KOPT-K1 (cell line): ENCODE results near the gene ORAI1.
"Not testable (repeated sequence)": the region's sequence is repeated elsewhere in the genome, so short reads cannot be mapped to it uniquely, and the experiment has no call there.

Experiments used
- H3K27ac ChIP-seq: fragments of 200-600 bp; sonication (generic); 2 replicates; pipeline ENCODE4 v1.5.1; 2016; ENCODE audit warnings: antibody characterized with exemption, mild to moderate bottlenecking, low read depth, low read length; ENCODE audit not compliant: poor library complexity, severe bottlenecking
- H3K36me3 ChIP-seq: fragments of 200-600 bp; sonication (generic); 2 replicates; pipeline ENCODE4 v1.5.1; 2017; ENCODE audit warnings: antibody characterized with exemption, mild to moderate bottlenecking, low read length, moderate library complexity; ENCODE audit not compliant: insufficient read depth
- H3K9me3 ChIP-seq: fragments of 200-600 bp; sonication (generic); 2 replicates; pipeline ENCODE4 v1.5.1; 2017; ENCODE audit warnings: antibody characterized with exemption, low read length, mild to moderate bottlenecking; ENCODE audit not compliant: insufficient read depth, poor library complexity, severe bottlenecking

Gene ORAI1

DNA sequence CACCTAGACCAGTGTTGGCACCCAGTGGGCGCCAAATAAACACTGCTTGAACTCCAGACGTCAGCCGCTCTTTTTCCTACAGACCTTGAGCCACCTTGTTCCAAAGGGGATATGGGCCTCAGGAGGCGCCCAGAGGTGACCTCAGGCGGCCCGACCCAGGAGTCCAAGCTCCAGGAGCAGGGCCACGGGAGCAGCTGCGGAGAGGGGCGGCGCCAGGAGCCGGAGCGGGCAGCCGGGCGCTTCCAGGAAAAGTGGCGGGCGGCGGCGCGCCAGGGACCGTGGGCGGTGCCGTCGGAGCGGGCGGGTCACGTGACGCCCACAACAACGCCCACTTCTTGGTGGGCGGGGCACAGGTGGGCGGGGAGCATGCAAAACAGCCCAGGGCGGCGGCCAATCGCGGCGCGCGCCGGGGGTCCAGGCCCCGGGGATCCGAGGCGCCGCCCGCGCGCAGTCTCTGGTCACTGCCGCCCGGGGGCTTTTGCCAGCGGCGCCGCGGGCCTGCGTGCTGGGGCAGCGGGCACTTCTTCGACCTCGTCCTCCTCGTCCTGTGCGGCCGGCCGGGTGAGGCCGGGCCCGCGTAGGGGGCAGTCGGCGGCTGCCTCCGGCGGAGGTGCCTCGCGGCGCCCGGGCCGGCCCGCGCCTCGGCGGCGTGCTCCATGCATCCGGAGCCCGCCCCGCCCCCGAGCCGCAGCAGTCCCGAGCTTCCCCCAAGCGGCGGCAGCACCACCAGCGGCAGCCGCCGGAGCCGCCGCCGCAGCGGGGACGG lies at the start of gene ORAI1:
Gene ORAI1 (plus strand): TSS at position 444 of the 766 bp plus-strand sequence.
- peak within 1 kb of the TSS; percentile 96 for H3K27ac ChIP-seq
- H3K36me3 ChIP-seq = peaks cover 12% of the 10 kb centered on the region
- no peaks in the 10 kb centered on the region for H3K9me3 ChIP-seq

DNA sequence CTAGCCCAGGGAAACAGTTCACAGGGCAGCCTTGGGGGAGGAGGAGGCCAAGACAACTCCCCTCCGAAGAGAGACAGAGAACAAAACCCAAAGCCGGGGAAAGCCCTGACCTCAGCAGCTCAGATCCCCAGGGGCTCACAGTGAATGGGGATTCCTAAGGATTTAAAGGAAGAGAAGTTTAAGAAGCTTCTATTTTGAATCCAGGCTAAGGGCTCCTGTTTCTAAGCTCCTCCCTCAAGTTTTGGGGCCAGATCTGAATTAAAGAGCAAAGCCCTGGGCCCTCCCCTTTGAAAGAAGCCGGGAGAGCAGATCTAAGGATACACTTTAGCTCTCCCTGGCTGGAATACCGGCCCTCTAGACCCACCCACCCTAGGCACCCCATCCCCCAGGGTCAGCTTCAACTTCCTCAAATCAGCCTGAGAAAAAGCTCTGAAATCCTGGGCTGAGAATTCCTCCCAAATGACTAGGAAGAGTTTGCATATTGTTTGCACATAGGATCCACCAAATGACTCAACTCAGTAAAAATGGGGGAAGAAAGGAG lies 49.4 kb upstream of the ORAI1 start:
- no peaks in the 10 kb centered on the region for H3K9me3 ChIP-seq
- H3K27ac ChIP-seq = no peak overlapping the region
- peaks cover 42% of the 10 kb centered on the region for H3K36me3 ChIP-seq

DNA sequence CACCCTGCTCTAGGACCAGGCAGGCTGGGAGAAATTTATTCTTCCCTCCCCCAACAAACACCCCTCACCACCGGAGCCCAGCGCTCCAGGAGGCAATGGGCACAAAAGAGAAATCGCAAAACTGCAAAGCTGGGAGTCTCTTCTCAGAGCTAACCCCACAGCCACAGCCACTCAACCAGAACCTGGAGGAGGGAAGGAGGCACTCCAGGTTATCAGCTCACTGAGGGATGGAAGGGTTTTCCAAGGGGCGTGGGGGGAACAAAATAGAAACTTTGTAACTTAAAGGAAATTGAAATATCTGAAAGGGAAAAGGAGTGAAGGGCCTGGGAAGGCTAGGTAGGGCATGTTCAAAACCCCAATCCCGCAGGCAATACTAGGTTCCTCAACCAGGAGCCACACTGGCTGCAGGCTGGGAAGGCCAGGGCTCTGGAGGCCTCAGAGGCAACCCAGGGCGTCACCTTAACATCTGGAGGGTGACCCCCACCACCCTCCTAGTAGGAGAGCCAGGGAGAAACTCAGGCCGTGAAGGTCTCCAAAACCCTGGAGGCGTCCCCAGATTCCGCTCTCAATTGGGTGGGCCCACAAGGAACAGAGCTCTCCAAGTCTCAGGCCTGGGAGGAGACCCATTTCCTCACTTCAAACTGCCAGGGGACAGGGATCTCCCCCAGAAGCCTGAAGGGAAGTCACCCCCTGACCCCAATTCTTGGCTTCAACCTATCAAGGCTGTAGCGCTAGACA lies 48.7 kb upstream of the ORAI1 start:
- no peak overlapping the region for H3K27ac ChIP-seq
- no peaks in the 10 kb centered on the region for H3K9me3 ChIP-seq
- peaks cover 36% of the 10 kb centered on the region for H3K36me3 ChIP-seq

DNA sequence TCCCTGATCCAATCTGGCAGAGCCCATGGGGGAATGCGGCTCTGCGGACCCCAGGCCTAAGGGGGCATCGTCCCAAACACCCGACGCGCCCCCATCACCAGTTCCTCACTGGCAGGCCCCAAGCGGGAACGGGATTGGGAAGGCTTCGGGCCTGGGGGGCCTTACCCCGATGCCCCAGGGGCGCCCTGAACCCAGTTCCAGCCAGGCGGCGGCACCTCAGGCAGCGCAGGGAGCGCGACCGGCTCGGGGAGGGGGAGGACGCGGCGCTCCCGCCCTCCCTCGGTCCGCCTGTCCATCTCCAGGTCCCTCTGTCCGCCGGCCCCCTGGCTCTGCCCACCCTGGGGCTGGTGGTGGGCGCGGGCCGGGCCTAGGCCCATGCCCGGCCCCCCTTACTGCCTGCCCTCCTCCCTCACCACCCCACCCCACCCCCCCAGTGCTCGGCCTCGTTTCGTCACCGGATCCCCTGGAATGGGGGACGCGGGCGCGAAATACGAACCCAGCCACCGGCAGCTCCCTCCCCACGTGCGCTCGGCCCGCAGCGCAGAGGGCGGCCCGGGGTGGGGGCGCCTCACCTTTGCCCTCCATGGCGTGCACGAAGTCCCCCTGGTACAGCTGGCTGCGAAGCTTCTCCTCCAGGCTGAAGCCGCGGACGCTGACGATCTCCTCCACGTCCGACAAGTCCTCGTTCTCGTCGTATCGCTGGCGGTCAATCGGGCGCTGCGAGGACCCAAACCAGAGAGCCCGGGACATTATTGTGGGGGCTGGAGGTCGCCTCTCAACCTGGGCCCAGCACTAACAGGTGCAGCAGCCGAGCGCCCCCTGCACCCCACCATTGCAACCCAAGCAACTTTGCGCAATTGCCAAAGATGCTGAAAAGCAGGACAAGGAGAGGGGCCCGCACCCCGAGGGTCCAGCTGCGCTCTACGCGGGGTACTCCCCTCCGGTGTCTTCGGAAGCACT lies 47.8 kb upstream of the ORAI1 start:
- Histone ChIP-seq H3K27ac (peak overlapping the region; percentile 78), H3K9me3 (no peaks in the 10 kb centered on the region), H3K36me3 (peaks cover 32% of the 10 kb centered on the region)

DNA sequence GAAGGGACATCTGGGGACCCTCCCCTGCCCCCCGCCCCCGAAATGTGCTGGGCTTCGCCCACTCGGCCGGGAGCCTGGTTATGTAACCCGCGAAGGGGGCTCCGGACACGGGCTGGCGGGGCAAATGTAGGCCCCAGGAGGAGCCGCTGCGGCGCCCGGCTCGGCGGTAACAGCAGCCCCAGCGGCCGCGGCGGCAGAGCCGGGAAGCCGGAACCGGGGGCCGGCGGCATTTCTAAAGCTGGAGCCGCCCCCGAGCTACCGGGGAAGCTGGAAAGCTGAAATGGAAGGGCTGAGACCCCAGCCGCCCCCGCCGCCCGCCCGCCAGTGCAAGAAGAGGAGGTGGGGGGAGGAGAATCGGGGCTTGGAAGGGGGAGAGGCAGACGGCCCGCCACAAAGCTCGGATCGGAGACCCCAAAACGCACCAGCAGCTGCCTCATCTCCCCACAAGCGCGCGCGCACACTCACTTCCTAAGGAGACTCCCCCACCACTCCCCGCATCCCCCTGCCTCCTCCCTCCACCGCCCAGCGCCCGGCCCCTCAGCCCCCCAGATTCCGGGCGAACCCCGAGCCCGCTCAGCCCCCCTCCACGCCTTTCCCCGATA lies 47.0 kb upstream of the ORAI1 start:
- peak overlapping the region; percentile 78 for H3K27ac ChIP-seq
- peaks cover 25% of the 10 kb centered on the region for H3K36me3 ChIP-seq
- H3K9me3 ChIP-seq = no peaks in the 10 kb centered on the region

DNA sequence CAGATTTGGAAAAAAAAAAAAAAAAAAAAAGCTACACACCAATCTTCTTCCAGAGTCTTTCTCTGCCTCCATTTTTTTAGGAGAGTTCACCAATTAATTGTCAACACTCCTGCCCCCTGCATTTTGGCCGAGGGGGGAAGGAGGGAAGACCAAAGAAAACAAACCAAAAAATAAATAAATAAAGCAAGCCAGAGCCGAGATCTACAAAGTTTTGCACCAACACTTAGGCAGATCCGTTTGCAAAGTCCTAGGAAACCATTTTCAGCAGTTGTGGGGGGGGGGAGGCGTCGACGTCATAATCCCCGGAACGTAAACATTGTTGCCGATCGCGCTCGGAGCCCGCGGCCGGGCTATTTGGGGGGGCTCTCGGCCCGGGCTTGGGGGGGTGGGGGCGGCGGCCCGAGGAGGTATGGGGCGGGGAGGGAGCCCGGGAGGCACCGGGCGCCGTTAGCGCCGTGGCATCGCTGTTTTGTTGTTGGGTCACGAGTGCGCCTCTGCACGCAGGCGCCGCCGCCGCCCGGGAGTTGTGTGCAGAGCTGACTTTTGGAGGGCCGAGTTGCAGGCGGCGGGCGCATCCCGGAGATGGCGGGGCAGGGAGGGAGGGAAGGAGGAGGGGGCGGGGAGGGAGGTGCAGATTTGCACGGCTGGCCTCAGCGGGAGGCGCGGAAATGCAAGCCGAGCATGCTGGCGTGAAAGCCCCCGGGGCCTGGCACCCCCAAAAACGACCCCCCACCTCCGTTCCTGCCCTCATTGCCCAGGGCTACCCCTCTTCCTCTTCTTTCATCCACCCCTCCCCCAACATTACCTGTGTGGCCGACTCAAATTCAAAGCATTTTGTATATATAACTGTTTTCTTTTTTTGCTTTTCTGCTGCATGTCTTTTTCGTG lies 46.1 kb upstream of the ORAI1 start:
- Histone ChIP-seq H3K9me3 (no peaks in the 10 kb centered on the region), H3K27ac (peak overlapping the region; percentile 78), H3K36me3 (peaks cover 15% of the 10 kb centered on the region)

DNA sequence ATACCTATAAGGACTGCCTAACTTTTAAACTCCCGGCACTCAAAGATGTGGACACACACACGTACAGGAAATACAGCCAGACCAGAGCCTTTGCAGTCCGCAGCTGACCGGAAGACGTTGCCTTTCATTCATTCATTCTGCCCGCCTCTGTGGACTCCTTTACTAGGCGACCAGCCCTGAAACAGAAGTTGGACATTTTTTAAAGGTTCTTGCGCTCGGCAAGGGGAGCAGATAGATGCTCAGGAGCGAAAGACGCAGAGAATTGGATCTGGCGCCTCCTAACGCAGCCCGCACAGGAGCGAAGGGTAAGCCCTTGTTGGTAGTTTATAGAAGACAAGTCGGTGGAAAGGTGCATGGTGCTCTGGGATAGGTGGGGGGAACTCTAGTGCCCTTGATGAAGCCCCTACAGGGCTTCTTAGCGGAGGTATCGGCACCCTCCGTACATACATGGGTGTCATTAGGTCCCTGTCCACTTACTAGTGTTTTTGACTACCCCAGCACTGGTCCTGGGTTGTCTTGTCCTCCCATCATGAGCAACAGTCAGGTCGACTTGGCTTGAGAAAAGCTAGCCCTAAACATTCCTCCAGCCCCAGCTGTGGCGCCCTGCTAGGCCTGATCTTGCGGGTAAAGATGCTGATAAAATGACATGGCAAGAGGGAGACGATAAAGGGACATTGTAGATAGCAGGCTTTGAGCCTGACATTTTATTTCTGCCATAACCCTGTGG lies 45.2 kb upstream of the ORAI1 start, which contains the start of gene KDM2B:
Gene KDM2B (minus strand): TSS at position 65 of the 727 bp plus-strand sequence. CDS start 112 bp downstream, outside the sequence.
- H3K9me3 ChIP-seq = no peaks in the 10 kb centered on the region
- peaks cover 6% of the 10 kb centered on the region; the same call in 1 of the 2 replicates for H3K36me3 ChIP-seq
- peak within 1 kb of the TSS; percentile 78 for H3K27ac ChIP-seq

DNA sequence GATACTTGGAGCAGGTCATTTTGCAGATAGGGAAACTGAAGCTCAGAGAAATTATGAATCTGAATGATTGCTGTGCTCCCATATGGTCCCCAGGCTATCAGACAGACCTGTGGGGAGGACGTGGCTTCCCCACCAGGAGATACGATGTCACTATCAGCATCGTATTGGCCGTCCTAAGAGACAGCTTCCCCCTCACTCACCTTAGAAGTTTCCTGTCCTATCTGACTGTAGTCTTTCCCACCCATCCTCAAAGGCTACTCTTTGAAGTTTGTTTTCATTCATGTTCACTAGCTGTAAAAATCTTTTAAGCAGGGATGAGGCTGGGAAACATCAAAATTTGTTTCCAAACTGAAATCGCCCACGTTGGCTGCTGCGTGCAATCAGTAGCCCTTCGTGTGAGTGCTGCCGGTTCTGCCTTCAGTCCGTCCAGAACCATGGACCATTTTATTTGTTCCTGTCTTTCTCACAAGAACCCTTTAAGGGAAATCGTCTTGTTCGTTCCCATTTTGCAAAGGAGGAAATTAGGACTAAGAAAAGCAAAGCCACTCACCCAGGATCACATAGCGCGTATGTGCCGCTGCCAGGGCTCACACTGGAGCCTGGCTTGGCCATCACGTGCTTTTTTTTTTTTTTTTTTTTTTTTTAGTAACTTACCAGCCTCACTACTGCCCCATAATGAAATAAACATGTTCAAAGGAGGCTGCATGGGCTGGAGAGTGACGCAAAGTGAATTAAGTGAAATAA lies 44.5 kb upstream of the ORAI1 start:
- Histone ChIP-seq H3K9me3 (no peaks in the 10 kb centered on the region), H3K27ac (peak overlapping the region; percentile 78)

DNA sequence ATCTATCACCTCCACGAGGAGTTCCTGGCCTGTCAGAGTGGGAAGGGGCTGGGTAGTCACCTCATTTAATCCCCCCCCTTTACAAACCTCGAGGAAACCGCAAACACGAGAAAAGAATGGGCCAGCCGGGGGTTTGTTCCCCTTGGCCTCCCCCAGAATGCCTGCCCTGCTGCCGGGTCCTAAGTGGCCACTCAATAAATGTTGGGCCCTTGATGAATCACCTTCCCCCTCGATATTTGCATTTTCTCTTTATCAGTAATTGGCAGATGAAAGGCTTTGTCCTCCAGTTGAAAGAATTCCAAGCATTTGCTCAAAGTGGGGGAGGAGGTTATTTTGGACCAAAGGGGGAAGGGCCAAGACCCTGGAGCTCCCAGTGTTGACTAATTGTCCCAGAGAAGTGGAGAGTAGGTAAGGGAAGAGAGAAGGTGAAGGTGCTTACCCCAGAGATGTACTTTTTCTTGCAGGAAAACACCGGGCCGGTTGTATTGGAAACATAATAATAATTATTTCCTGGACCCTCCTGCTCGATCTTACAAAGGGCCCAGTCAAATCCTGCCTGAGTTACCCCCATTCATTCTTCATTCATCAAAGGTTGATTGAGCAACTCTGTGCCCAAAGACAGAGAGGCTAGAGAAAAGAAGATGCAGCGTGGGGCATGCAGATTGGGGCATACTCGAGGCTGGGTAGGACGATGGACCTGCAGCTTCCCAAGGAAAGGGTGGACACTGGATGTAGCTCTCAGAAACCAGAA lies 43.6 kb upstream of the ORAI1 start:
- H3K9me3 ChIP-seq = no peaks in the 10 kb centered on the region
- H3K27ac ChIP-seq = no peak overlapping the region
- H3K36me3 ChIP-seq = no peaks in the 10 kb centered on the region

More for the DNA sequence above, 44.5 kb upstream of the ORAI1 start:
- no peaks in the 10 kb centered on the region for H3K36me3 ChIP-seq

DNA sequence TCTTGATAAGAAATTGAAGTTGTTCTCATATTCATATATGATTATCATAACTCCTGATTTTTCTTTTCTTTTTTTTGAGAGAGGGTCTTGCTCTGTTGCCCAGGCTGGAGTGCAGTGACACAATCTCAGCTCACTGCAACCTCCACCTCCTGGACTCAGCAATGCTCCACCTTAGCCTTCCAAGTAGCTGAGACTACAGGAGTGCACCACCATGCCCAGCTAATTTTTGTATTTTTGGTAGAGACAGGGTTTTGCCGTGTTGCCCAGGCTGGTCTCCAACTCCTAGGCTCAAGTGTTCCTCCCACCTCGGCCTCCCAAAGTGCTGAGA lies 43.0 kb upstream of the ORAI1 start:
- H3K36me3 ChIP-seq, H3K9me3 ChIP-seq, H3K27ac ChIP-seq: not testable (repeated sequence)

DNA sequence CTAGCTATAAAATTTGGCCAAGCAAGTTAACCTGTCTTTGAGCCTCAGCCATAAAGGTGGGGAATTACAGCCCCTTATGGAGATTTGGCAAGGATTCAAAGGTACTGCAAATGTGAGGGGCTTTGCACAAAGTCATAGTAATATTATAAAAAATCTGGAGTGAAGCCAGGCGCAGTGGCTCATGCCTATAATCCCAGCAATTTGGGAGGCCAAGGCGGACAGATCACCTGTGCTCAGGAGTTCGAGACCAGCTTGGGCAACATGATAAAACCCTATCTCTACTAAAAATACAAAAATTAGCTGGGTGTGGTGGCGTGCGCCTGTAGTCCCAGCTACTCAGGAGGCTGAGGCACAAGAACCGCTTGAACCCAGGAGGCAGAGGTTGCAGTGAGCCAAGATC lies 41.4 kb upstream of the ORAI1 start:
- H3K36me3 ChIP-seq, H3K9me3 ChIP-seq, H3K27ac ChIP-seq: not testable (repeated sequence)

DNA sequence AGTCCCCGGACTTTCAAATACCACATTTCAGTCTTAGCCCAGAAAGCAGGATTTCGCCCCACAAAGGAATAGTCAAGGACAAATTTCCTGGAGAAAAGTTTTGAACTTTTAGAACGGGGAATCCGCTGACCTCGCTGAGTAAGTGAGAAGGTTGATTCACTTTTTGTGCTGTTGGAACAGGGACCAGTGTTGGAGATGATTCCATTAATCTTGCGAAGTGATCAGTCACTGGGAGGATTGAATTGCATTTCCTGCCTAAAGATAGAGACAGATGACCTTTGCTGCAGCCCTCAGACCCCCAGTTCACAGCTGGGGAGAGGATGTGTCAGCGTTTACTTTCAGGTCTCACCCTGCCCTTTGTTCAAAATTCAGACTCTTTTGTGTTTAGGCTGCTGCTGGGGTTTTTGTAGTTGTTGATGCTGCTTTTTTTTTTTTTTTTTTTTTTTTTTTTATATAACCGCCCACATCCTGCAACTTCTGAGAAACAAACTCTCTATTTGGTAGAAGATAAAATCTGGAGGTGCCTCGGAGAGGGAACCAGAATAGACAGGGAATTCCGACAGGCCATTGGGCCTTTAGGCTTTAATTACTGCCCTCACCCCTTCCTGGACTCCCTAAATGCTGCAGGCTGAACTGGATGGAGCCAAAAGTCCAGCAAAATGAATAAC lies 35.7 kb upstream of the ORAI1 start:
- H3K27ac ChIP-seq = peak overlapping the region; percentile 98
- no peaks in the 10 kb centered on the region for H3K9me3 ChIP-seq
- no peaks in the 10 kb centered on the region for H3K36me3 ChIP-seq
